Stimulated activated naive CD4-positive, alpha-beta T cell (primary cell): Measurements from ENCODE around the gene USP38.
"Not testable (repeated sequence)": the region's sequence is repeated elsewhere in the genome, so short reads cannot be mapped to it uniquely, and the experiment has no call there.

Experiments used
- DNase-seq, 6 experiments: peaks; one replicate each; lab custom pipeline; 2025; lab: John Stamatoyannopoulos, UW

USP38 gene

DNA sequence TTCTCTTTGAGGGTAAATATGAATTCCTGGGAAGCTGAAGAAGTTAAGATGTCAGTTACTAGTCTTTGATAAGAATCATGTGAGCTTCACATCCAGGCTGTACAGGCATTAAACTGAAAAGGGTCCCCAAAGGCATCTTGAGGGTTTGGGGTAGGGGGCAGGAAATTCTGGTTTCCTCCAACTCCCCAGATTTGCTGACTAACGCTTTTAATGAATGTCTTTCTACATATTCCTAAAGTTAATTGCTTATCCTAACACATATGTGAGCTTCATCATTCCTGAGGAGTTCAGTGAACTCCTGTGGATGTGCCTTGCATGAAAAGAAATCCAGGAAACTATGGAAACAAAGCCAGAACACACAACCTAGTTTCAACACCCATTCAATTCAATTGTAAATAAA, 78.1 kb downstream of the USP38 start:
- no peak for DNase-seq

GRCh38 chr4:143267690-143268089, 83.0 kb downstream of the USP38 start:
- DNase-seq = not testable (repeated sequence)

- no peak for DNase-seq
These were observed 85.6 kb downstream of the USP38 start for GRCh38 chr4:143270256-143270838.
